ENCODE measurements around the gene UROC1. TPM values are rescaled to one million over a fixed set of nuclear protein-coding genes. Genes with fewer than 3 reads are reported as not detected.
"Not testable (repeated sequence)": the region's sequence is repeated elsewhere in the genome, so short reads cannot be mapped to it uniquely, and the experiment has no call there.

Gene UROC1
- total and polyA plus RNA-seq, 4 donors, result not detected

DNA sequence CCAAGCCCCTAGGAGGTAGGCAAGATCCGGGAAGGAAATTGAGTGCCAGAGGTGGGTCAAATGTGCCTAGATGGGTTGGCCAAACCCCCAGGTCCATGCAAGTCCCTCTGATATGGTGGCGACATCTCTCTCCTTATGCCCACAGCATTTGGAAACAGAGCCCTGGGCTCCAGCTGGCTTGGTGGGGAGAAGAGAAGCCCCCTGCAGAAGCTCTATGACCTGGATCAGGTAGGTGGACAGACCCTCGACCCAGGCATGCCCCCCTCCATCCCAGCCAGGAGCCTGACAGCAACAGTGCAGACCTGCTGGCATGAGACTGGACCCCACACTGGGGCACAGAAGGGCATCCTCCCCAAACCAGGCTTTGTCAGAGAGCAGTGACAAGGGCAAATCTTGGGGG, 18.6 kb upstream of the UROC1 start:
- intact Hi-C loops (cut with DNase I), result no loop called here
- Histone ChIP-seq H3K36me3 (ENCODE audit: control insufficient read depth in 1 of 2, insufficient read depth in 2 of 2, low read length in 1 of 2) (no peaks in the 10 kb centered on the region), H3K9me3 (ENCODE audit: control insufficient read depth, low read length) (no peaks in the 10 kb centered on the region), H3K27me3 (ENCODE audit: control insufficient read depth in 1 of 2, insufficient read depth in 2 of 2, low read length in 1 of 2) (no peaks in the 10 kb centered on the region), H3K4me1 (ENCODE audit: control insufficient read depth in 1 of 2, insufficient read depth in 2 of 2, low read length in 2 of 2) (no peaks in the 10 kb centered on the region), H3K4me3 (ENCODE audit: low read length in 2 of 2) (no peak overlapping the region), H3K27ac (ENCODE audit: low read depth in 1 of 2, low read length in 2 of 2) (no peak overlapping the region)
- DNase-seq, result peak in 1 of 2 donors; percentile 26
- no peak for ATAC-seq (ENCODE audit: low FRiP score)
- WGBS, 2 donors, result 77 to 86% methylated on average over 3 of the region's 3 CpGs

DNA sequence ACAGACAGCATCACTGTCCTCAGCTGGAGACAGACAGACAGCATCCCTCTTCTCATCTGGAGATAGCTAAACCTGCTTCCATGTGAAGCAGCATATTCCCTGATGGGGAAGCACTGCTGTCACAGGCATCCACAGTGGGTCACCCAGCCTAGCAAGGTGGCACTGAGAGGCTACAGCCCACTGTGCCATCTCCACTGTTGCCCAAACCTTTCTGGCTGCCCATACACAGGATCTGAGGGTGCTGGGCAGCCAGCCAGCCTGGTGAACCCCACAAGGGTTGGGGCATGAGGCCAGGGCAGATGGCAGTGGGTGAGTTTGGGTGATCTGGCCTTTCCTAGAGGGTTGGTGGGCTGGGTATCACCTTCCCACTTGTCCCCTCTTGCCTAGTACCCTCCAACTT, 18.1 kb upstream of the UROC1 start:
- peak; percentile 17 to 47 for DNase-seq
- H3K9me3 ChIP-seq (ENCODE audit: control insufficient read depth, low read length), result no peaks in the 10 kb centered on the region
- H3K27me3 ChIP-seq (ENCODE audit: control insufficient read depth in 1 of 2, insufficient read depth in 2 of 2, low read length in 1 of 2), result no peaks in the 10 kb centered on the region
- H3K4me1 ChIP-seq (ENCODE audit: control insufficient read depth in 1 of 2, insufficient read depth in 2 of 2, low read length in 2 of 2), result no peaks in the 10 kb centered on the region
- H3K27ac ChIP-seq (ENCODE audit: low read depth in 1 of 2, low read length in 2 of 2), result no peak overlapping the region
- H3K4me3 ChIP-seq (ENCODE audit: low read length in 2 of 2), result no peak overlapping the region
- no peaks in the 10 kb centered on the region for H3K36me3 ChIP-seq (ENCODE audit: control insufficient read depth in 1 of 2, insufficient read depth in 2 of 2, low read length in 1 of 2)
- ATAC-seq (ENCODE audit: low FRiP score), result no peak
- intact Hi-C loops (cut with DNase I), result no loop called here

DNA sequence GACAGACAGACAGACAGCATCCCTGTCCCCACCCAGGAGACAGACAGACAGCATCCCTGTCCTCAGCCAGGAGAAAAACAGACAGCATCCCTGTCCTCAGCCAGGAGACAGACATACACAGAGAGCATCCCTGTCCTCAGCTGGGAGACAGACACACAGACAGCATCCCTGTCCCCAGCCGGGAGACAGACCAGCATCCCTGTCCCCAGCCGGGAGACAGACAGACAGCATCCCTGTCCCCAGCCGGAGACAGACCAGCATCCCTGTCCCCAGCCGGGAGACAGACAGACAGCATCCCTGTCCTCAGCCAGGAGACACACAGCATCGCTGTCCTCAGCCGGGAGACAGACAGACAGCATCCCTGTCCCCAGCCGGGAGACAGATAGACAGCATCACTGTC, 17.1 kb upstream of the UROC1 start:
- H3K4me3 ChIP-seq (ENCODE audit: low read length in 2 of 2); H3K36me3 ChIP-seq (ENCODE audit: control insufficient read depth in 1 of 2, insufficient read depth in 2 of 2, low read length in 1 of 2); H3K27ac ChIP-seq (ENCODE audit: low read depth in 1 of 2, low read length in 2 of 2); H3K4me1 ChIP-seq (ENCODE audit: control insufficient read depth in 1 of 2, insufficient read depth in 2 of 2, low read length in 2 of 2); ATAC-seq (ENCODE audit: low FRiP score); H3K27me3 ChIP-seq (ENCODE audit: control insufficient read depth in 1 of 2, insufficient read depth in 2 of 2, low read length in 1 of 2); intact Hi-C loops (cut with DNase I); H3K9me3 ChIP-seq (ENCODE audit: control insufficient read depth, low read length): not testable (repeated sequence)
- peak in 1 of 2 donors; percentile 3 for DNase-seq
- WGBS, 2 donors, result 88 to 92% methylated on average over 7 of the region's 7 CpGs

DNA sequence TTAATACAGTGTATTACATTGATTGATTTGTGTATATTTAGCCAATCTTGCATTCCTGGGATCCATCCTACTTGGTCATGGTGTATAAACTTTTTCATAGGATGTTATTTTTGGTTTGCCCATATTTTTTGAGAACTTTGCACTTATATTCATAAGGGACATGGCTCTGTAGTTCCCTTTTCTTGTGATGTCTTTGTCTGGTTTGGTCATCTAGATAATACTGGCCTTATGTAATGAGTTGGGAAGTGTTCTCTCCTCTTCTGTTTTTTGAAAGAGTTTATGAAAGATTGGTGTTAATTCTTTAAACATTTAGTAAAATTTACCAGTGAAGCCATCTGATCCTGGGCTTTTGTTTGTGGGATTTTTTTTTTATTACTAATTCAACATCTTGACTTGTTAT, 15.9 kb upstream of the UROC1 start:
- H3K27ac ChIP-seq (ENCODE audit: low read depth in 1 of 2, low read length in 2 of 2), result no peak overlapping the region
- no peaks in the 10 kb centered on the region for H3K36me3 ChIP-seq (ENCODE audit: control insufficient read depth in 1 of 2, insufficient read depth in 2 of 2, low read length in 1 of 2)
- intact Hi-C loops (cut with DNase I), result no loop called here
- H3K9me3 ChIP-seq (ENCODE audit: control insufficient read depth, low read length), result no peaks in the 10 kb centered on the region
- H3K4me1 ChIP-seq (ENCODE audit: control insufficient read depth in 1 of 2, insufficient read depth in 2 of 2, low read length in 2 of 2), result no peaks in the 10 kb centered on the region
- ATAC-seq (ENCODE audit: low FRiP score), result no peak
- no peak for DNase-seq
- H3K27me3 ChIP-seq (ENCODE audit: control insufficient read depth in 1 of 2, insufficient read depth in 2 of 2, low read length in 1 of 2), result no peaks in the 10 kb centered on the region
- H3K4me3 ChIP-seq (ENCODE audit: low read length in 2 of 2), result no peak overlapping the region

DNA sequence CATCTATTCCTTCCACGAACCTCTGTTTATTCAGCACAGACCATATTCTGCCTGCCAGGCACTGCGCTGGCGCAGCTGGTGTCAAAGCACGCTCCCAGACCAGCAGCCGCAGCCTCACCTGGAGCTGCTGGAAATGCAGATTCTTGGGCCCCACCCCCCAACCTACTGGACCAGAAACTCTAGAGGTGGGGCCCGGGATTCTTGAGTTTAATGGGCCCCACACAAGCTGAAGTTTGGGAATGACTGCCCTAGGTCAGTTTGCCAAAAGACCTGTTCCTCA, 13.4 kb upstream of the UROC1 start:
- ATAC-seq (ENCODE audit: low FRiP score) (no peak), DNase-seq (peak in 1 of 2 donors; percentile 67)
- Histone ChIP-seq H3K9me3 (ENCODE audit: control insufficient read depth, low read length) (no peaks in the 10 kb centered on the region), H3K36me3 (ENCODE audit: control insufficient read depth in 1 of 2, insufficient read depth in 2 of 2, low read length in 1 of 2) (no peaks in the 10 kb centered on the region), H3K4me3 (ENCODE audit: low read length in 2 of 2) (no peak overlapping the region), H3K27ac (ENCODE audit: low read depth in 1 of 2, low read length in 2 of 2) (no peak overlapping the region), H3K27me3 (ENCODE audit: control insufficient read depth in 1 of 2, insufficient read depth in 2 of 2, low read length in 1 of 2) (no peaks in the 10 kb centered on the region), H3K4me1 (ENCODE audit: control insufficient read depth in 1 of 2, insufficient read depth in 2 of 2, low read length in 2 of 2) (no peaks in the 10 kb centered on the region)
- 89 to 94% methylated on average over 6 of the region's 6 CpGs for WGBS, 2 donors
- intact Hi-C loops (cut with DNase I), result no loop called here

DNA sequence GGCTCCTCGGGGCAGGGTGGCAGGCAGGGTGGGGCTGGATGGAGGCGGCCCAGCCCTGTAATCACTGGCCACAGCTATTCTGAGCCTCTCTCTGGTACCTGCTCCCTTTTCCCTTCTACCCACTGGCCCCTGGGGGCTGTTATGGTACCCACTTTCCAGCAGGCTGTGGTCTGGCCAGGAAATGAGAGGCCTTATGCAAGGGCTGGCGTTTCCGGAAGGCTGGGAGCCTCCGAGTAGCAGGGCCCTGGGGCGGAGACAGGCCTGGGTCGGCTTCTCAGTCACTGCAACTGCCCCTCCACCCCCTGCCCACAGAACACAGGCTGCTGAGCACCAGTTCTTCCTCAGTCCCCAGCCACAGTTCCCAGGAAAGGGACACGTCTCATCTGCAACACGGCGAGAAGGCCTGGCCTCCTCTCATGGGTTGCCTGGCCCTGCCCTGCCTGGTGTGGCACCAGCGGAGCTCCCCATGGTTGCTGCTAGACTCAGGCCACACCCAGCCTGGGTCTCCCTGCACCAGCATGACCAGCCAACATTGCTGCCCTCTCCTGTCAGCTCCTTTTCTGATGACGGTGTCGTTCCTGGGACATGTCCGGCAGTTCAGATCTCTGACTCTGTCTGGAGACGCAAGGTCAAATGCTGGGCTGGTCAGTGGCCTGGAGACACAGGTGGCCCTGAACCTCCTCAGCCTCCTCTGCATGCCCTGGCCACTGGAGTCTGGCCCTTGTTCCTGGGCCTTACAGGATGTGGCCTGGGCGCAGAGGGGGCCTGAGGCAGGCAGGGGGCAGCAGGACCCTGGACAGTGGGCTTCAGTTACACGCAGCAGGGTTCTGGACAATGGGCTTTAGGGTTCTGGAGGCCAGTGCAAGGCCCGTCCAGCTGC, 12.8 kb upstream of the UROC1 start:
- WGBS, 2 donors, result 86 to 90% methylated on average over 18 of the region's 18 CpGs
- no peak overlapping the region for H3K4me3 ChIP-seq (ENCODE audit: low read length in 2 of 2)
- DNase-seq (peak; percentile 74 to 75), ATAC-seq (ENCODE audit: low FRiP score) (peak; percentile 67)
- H3K9me3 ChIP-seq (ENCODE audit: control insufficient read depth, low read length), result no peaks in the 10 kb centered on the region
- intact Hi-C loops (cut with DNase I), result no loop called here
- H3K4me1 ChIP-seq (ENCODE audit: control insufficient read depth in 1 of 2, insufficient read depth in 2 of 2, low read length in 2 of 2), result no peaks in the 10 kb centered on the region
- no peaks in the 10 kb centered on the region for H3K36me3 ChIP-seq (ENCODE audit: control insufficient read depth in 1 of 2, insufficient read depth in 2 of 2, low read length in 1 of 2)
- H3K27me3 ChIP-seq (ENCODE audit: control insufficient read depth in 1 of 2, insufficient read depth in 2 of 2, low read length in 1 of 2), result no peaks in the 10 kb centered on the region
- no peak overlapping the region for H3K27ac ChIP-seq (ENCODE audit: low read depth in 1 of 2, low read length in 2 of 2)

DNA sequence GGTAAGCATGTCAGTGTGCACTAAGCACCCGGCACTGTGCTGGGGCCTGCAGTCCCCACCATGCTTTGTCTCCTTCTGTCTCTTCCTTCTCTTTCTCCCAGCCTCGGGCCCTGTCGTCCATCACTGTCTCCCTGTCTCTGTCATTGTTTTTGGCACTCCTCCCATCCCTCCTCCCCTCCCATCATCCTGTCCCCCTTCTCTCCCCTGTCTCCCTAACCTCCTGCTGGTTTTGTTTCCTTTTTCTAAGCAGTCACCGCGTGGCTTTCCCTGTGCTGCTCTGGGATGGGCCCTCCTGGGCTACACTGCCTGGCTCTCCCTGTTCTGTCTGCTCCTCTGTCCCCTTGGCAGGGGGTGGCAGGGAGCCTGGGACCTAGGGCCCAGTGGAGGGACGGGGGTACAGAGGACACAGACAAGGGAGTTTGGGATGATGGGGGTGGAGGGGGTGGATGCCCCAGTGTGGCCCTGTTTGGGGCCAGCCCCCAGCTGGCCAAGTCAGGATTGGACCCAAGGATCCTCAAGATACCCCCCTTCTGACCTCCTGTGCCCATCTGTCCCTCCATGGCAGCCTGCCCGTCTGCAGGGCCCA, 12.1 kb upstream of the UROC1 start:
- ATAC-seq (ENCODE audit: low FRiP score) (peak; percentile 17), DNase-seq (peak; percentile 37 to 49)
- H3K27me3 ChIP-seq (ENCODE audit: control insufficient read depth in 1 of 2, insufficient read depth in 2 of 2, low read length in 1 of 2), result no peaks in the 10 kb centered on the region
- intact Hi-C loops (cut with DNase I), result loop anchor here in 1 of 2 donors (10.0 kb wide), 1 partner anchor 1015 kb away; no protein-coding TSS in a partner anchor
- H3K36me3 ChIP-seq (ENCODE audit: control insufficient read depth in 1 of 2, insufficient read depth in 2 of 2, low read length in 1 of 2), result no peaks in the 10 kb centered on the region
- H3K4me1 ChIP-seq (ENCODE audit: control insufficient read depth in 1 of 2, insufficient read depth in 2 of 2, low read length in 2 of 2), result no peaks in the 10 kb centered on the region
- H3K27ac ChIP-seq (ENCODE audit: low read depth in 1 of 2, low read length in 2 of 2), result no peak overlapping the region
- no peak overlapping the region for H3K4me3 ChIP-seq (ENCODE audit: low read length in 2 of 2)
- 80 to 82% methylated on average over 7 of the region's 7 CpGs for WGBS, 2 donors
- no peaks in the 10 kb centered on the region for H3K9me3 ChIP-seq (ENCODE audit: control insufficient read depth, low read length)

DNA sequence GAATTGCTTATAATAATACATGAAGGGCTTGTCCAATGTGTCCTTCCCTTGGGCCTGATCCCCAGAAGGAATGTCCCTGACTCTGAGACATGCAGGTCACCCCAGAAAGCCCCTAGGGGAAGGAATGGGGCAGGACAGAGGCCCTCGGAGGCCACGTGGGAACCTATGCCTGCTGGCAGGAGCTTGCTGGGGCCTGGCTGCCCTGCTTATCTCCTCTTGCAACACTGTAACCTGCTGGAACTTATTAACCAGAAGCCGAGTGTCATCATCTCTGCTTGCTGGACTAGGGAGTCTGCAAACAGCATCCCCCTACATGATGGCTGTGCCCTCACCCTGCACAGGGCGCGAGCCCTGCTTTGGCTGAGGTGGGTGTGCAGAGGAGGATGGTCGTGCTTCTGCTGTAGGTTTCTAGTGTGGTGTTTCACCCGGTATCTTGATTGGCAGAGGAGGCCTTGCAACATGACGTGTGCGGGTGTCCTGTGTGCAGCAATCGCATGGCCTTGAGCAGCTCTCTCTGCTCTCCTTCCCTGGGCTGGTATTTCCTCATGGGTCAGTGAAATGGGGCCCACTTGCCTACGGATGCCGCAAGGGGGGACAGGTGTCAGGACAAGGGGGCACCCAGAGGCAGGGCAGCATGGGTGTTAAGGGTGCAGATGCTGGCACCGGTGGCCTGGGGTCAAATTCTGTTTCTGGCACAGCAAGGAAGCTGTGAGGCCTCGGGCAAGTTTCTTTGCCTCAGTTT, 11.4 kb upstream of the UROC1 start:
- no peaks in the 10 kb centered on the region for H3K9me3 ChIP-seq (ENCODE audit: control insufficient read depth, low read length)
- H3K4me3 ChIP-seq (ENCODE audit: low read length in 2 of 2), result no peak overlapping the region
- DNase-seq (peak; percentile 26 to 57), ATAC-seq (ENCODE audit: low FRiP score) (no peak)
- no peaks in the 10 kb centered on the region for H3K4me1 ChIP-seq (ENCODE audit: control insufficient read depth in 1 of 2, insufficient read depth in 2 of 2, low read length in 2 of 2)
- no peaks in the 10 kb centered on the region for H3K27me3 ChIP-seq (ENCODE audit: control insufficient read depth in 1 of 2, insufficient read depth in 2 of 2, low read length in 1 of 2)
- intact Hi-C loops (cut with DNase I), result loop anchor here in 1 of 2 donors (10.0 kb wide), 1 partner anchor 1016 kb away; no protein-coding TSS in a partner anchor
- 86 to 88% methylated on average over 14 of the region's 14 CpGs for WGBS, 2 donors
- H3K36me3 ChIP-seq (ENCODE audit: control insufficient read depth in 1 of 2, insufficient read depth in 2 of 2, low read length in 1 of 2), result no peaks in the 10 kb centered on the region
- H3K27ac ChIP-seq (ENCODE audit: low read depth in 1 of 2, low read length in 2 of 2), result no peak overlapping the region

Data from aorta (tissue), 5 donors.